C4-2B (cell line): ENCODE measurements around the gene BRWD1.

Experiments used
- CTCF ChIP-seq: fragments of 450-650 bp; conservative IDR thresholded peaks from 2 replicates; pipeline ENCODE4 v1.5.1; 2017; ENCODE audit warnings: mild to moderate bottlenecking
- ZFX ChIP-seq: fragments of 450-650 bp; IDR thresholded peaks from 2 replicates; pipeline ENCODE4 v1.6.1; 2017

GRCh38 chr21:39325458-39325857 lies 12.0 kb upstream of the BRWD1 start:
- no peak for TF ChIP-seq CTCF
- no peak for TF ChIP-seq ZFX
